B cell (primary cell): ENCODE results near the gene OR5AC2. TPM values are rescaled to one million over a fixed set of nuclear protein-coding genes. Genes with fewer than 3 reads are reported as not detected.

Experiments used
- ATAC-seq: fragments of 200-7000 bp; cut with Tn5 transposase; one replicate; pipeline ENCODE4 v1.10.0; 2021; ENCODE audit warnings: low read depth, mild to moderate bottlenecking, moderate number of reproducible peaks, moderate library complexity
- CTCF ChIA-PET: fragments of 350-600 bp; sonication (Branson Sonifier 250); formaldehyde crosslinking; loops from one replicate; lab custom pipeline; 2021; ENCODE audit warnings: antibody characterized with exemption, inconsistent platforms; lab: Charles Lee
- POLR2A ChIA-PET: fragments of 350-600 bp; sonication (Branson Sonifier 250); formaldehyde crosslinking; loops from one replicate; lab custom pipeline; 2021; ENCODE audit warnings: antibody characterized with exemption; lab: Charles Lee
- DNase-seq: peaks from one replicate; pipeline ENCODE4 v3.0.0; 2013
- H2AFZ ChIP-seq: 2 replicates; pipeline ENCODE4 v1.6.1; 2012; ENCODE audit warnings: mild to moderate bottlenecking, low read depth, low read length; ENCODE audit not compliant: insufficient read depth, poor library complexity, severe bottlenecking
- H3K27ac ChIP-seq, 2 donors: 1 replicate in 1 of 2; 2 replicates in 1 of 2; pipeline ENCODE4 v1.5.1; 2012 to 2013; ENCODE audit warnings: low read length in 2 of 2, mild to moderate bottlenecking in 2 of 2, moderate library complexity in 1 of 2
- H3K27me3 ChIP-seq, 4 experiments: fragments of 200-600 bp in 1 of 4; sonication (generic) in 1 of 4; replicated peaks in 1 of 4; 1 replicate in 2 of 4; 2 replicates in 2 of 4; pipeline versions ENCODE4 v1.6.1 to v1.7.0; 2013 to 2016; ENCODE audit warnings: low read length in 3 of 4, mild to moderate bottlenecking in 2 of 4, mixed read lengths in 1 of 4, moderate library complexity in 1 of 4; ENCODE audit not compliant: insufficient read depth in 4 of 4, control insufficient read depth in 3 of 4; ENCODE audit errors: control extremely low read depth in 1 of 4
- H3K36me3 ChIP-seq, 2 experiments: replicated peaks in 1 of 2; 1 replicate in 1 of 2; 2 replicates in 1 of 2; pipeline versions ENCODE4 v1.6.1 to v1.7.1; 2013; ENCODE audit warnings: low read length in 1 of 2; ENCODE audit not compliant: insufficient read depth in 2 of 2, control insufficient read depth in 1 of 2; ENCODE audit errors: control extremely low read depth in 1 of 2, extremely low read depth in 1 of 2
- H3K4me1 ChIP-seq, 2 donors: fragments of 200-600 bp in 1 of 2; sonication (generic) in 1 of 2; 1 replicate in 1 of 2; 2 replicates in 1 of 2; pipeline versions ENCODE4 v1.5.1 to v1.6.1; 2013 to 2017; ENCODE audit warnings: low read length in 2 of 2; ENCODE audit not compliant: control insufficient read depth in 2 of 2, insufficient read depth in 2 of 2
- H3K4me2 ChIP-seq: replicated peaks from 2 replicates; pipeline ENCODE3; 2012; ENCODE audit warnings: mild to moderate bottlenecking, low read depth, low read length; ENCODE audit not compliant: poor library complexity, severe bottlenecking
- H3K4me3 ChIP-seq, 5 experiments: fragments of 200-600 bp in 1 of 5; sonication (generic) in 1 of 5; 1 replicate in 3 of 5; 2 replicates in 2 of 5; pipeline versions ENCODE4 v1.5.1 to v1.7.0; 2011 to 2016; ENCODE audit warnings: low read length in 4 of 5, mild to moderate bottlenecking in 4 of 5, low read depth in 2 of 5, control low read depth in 1 of 5, moderate library complexity in 1 of 5; ENCODE audit not compliant: insufficient read depth in 1 of 5; ENCODE audit errors: control extremely low read depth in 1 of 5, extremely low read depth in 1 of 5
- H3K79me2 ChIP-seq: fragments of 200-600 bp; sonication (generic); one replicate; pipeline ENCODE4 v1.6.0; 2016; ENCODE audit warnings: low read length; ENCODE audit not compliant: control insufficient read depth, insufficient read depth
- H3K9ac ChIP-seq: fragments of 200-600 bp; sonication (generic); 2 replicates; pipeline ENCODE4 v1.6.1; 2017; ENCODE audit warnings: mild to moderate bottlenecking, low read length, moderate library complexity
- H3K9me3 ChIP-seq, 3 donors: one replicate each; pipeline versions ENCODE4 v1.6.1 to v1.7.1; 2013; ENCODE audit warnings: low read length in 2 of 3; ENCODE audit not compliant: control insufficient read depth in 2 of 3, insufficient read depth in 1 of 3; ENCODE audit errors: control extremely low read depth in 1 of 3
- H4K20me1 ChIP-seq: 2 replicates; pipeline ENCODE4 v1.6.0; 2012; ENCODE audit warnings: mild to moderate bottlenecking, low read length; ENCODE audit not compliant: insufficient read depth, control insufficient read depth, poor library complexity, severe bottlenecking
- H3K27ac Mint-ChIP-seq: one replicate; pipeline ENCODE4 v1.8.0; 2021; ENCODE audit warnings: mixed read lengths
- H3K27me3 Mint-ChIP-seq: one replicate; pipeline ENCODE4 v1.8.0; 2021; ENCODE audit warnings: mixed read lengths
- H3K4me1 Mint-ChIP-seq: one replicate; pipeline ENCODE4 v1.8.0; 2021; ENCODE audit warnings: mixed read lengths
- H3K4me3 Mint-ChIP-seq: one replicate; pipeline ENCODE4 v1.8.0; 2021; ENCODE audit warnings: mixed read lengths
- H3K9me3 Mint-ChIP-seq: one replicate; pipeline ENCODE4 v1.8.0; 2022; ENCODE audit warnings: mixed read lengths; ENCODE audit not compliant: insufficient read depth
- CTCF ChIP-seq: fragments of 200-600 bp; IDR thresholded peaks from one replicate; pipeline ENCODE4 v1.8.0; 2022; ENCODE audit warnings: antibody characterized with exemption, mild to moderate bottlenecking
- EZH2 ChIP-seq: IDR thresholded peaks from 2 replicates; pipeline ENCODE4 v1.6.1; 2012; ENCODE audit warnings: borderline replicate concordance, low read depth, mild to moderate bottlenecking, moderate library complexity, low read length; ENCODE audit not compliant: insufficient read depth, poor library complexity, severe bottlenecking
- WGBS: methylation state at CpG from one replicate; pipeline ENCODE4 v1.1.5; 2013; ENCODE audit warnings: missing lambda C conversion rate; ENCODE audit not compliant: insufficient coverage; 5-methylcytosine and 5-hydroxymethylcytosine counted together
- intact Hi-C: fragments of 100-400 bp; cut with micrococcal nuclease; formaldehyde crosslinking; loops from one replicate; pipeline ENCODE4 v1.10.0; 2022
- polyA plus RNA-seq: library from polyadenylated mRNA; depleted of rRNA; stranded (reverse); fragments of >200 nt; gene quantifications from 2 replicates; pipeline ENCODE4 v1.2.3, GENCODE V29; 2012
- total RNA-seq, 2 donors: library from RNA; stranded (reverse); fragments of 120-200 nt in 1 of 2; gene quantifications; 1 replicate in 1 of 2; 2 replicates in 1 of 2; pipeline versions ENCODE4 v1.2.3 to v1.2.4, GENCODE V29; 2013 to 2022

OR5AC2 gene
- total and polyA plus RNA-seq, 2 donors (not counting 1 experiment from before 2014, with no cell fraction given): not detected

GRCh38 chr3:98049271-98049670, 37.7 kb upstream of the OR5AC2 start:
- no peaks in the 10 kb centered on the region for H3K9me3 ChIP-seq
- H3K79me2 ChIP-seq: no peaks in the 10 kb centered on the region
- no peak overlapping the region for H3K27ac ChIP-seq
- no peak overlapping the region for H2AFZ ChIP-seq
- ChIA-PET POLR2A (no interaction called here), CTCF (interaction anchor here (0.6 to 1.3 kb wide), 2 partner anchors 9 to 1782 kb away, joined by 3 to 4 read pairs; no protein-coding TSS in a partner anchor)
- no peak overlapping the region for H3K4me2 ChIP-seq
- WGBS: 100% methylated on average over 1 of the region's 1 CpG
- DNase-seq (no peak), ATAC-seq (no peak)
- no peaks in the 10 kb centered on the region for H3K36me3 ChIP-seq
- Mint-ChIP-seq H3K9me3 (no peaks in the 10 kb centered on the region), H3K27me3 (peaks cover 9% of the 10 kb centered on the region), H3K4me3 (no peak overlapping the region), H3K4me1 (no peaks in the 10 kb centered on the region), H3K27ac (no peak overlapping the region)
- TF ChIP-seq CTCF: no peak
- TF ChIP-seq EZH2: no peak
- no peaks in the 10 kb centered on the region for H3K27me3 ChIP-seq
- intact Hi-C loops: no loop called here
- H3K9ac ChIP-seq: no peak overlapping the region
- no peaks in the 10 kb centered on the region for H3K4me1 ChIP-seq
- H4K20me1 ChIP-seq: no peaks in the 10 kb centered on the region
- H3K4me3 ChIP-seq: no peak overlapping the region

GRCh38 chr3:98056035-98056434, 30.9 kb upstream of the OR5AC2 start:
- no peak for DNase-seq
- no peaks in the 10 kb centered on the region for H3K9me3 ChIP-seq
- Mint-ChIP-seq H3K9me3 (no peaks in the 10 kb centered on the region), H3K4me1 (no peaks in the 10 kb centered on the region), H3K27ac (no peak overlapping the region), H3K27me3 (peaks cover 11% of the 10 kb centered on the region), H3K4me3 (no peak overlapping the region)
- H3K27me3 ChIP-seq: no peaks in the 10 kb centered on the region
- no peaks in the 10 kb centered on the region for H4K20me1 ChIP-seq
- no peak for TF ChIP-seq CTCF
- no peak for TF ChIP-seq EZH2
- H2AFZ ChIP-seq: no peak overlapping the region
- no peak for ATAC-seq
- H3K9ac ChIP-seq: no peak overlapping the region
- intact Hi-C loops: no loop called here
- no peak overlapping the region for H3K4me3 ChIP-seq
- CTCF ChIA-PET: no interaction called here
- no peak overlapping the region for H3K4me2 ChIP-seq
- H3K27ac ChIP-seq: no peak overlapping the region
- POLR2A ChIA-PET: no interaction called here
- no peaks in the 10 kb centered on the region for H3K79me2 ChIP-seq
- H3K36me3 ChIP-seq: no peaks in the 10 kb centered on the region
- H3K4me1 ChIP-seq: no peaks in the 10 kb centered on the region
